GM19324 (cell line): Measurements from ENCODE around the gene DMC1.
"Not testable (repeated sequence)": the region's sequence is repeated elsewhere in the genome, so short reads cannot be mapped to it uniquely, and the experiment has no call there.

ENCODE experiments used
- ATAC-seq: cut with Tn5 transposase; IDR thresholded peaks from one replicate; pipeline ENCODE4 v1.9.1; 2021; ENCODE audit warnings: mild to moderate bottlenecking, moderate library complexity; ENCODE audit not compliant: unreplicated experiment, low FRiP score

Gene DMC1

DNA sequence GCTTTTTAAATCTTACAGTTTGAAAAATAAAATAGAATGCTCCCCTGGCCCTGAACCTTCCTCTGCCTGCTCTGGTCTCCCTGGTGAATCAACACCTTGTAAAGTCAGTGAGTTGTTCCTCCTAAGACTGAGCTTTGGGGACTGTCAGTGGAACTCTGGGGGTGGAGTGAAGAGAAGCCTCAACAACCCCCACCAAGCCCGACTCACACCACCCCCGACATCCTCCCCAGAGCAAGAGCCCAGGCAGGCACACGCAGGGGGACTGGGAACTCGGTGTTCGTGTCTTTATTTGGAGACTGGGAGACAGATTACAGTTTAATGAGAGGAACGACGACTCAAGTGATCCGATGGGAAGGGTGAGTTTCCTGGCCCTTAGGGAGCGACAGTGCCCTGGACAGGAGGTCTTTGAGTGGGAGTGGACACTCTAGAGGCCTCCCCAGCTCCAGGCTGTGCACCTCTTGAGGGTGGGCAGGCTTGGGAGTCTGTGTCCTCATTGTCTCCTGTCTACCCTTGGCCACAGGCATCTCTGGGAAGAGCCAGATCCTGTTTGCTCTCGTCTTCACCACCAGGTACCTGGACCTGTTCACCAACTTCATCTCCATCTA lies 95.9 kb downstream of the DMC1 start:
- no peak for ATAC-seq

DNA sequence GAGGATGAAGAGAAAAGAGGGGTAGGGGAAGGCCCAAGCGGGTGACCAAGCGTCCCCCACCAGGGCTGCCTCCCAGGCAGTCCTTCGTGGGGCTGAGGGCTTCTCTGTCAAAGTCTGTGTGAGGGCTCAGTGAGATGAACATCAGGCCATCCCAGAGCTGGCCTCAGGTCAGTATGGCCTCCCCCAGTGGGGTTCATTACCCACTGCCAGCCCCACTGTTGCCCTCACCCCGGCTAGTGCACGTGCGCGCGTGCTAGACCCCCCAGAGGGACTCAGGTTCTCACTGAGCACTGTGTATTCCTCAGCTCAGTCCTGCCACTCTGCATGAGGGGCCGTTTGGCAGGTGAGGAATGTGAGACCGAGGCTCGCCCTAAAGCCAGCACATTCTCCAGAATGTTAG lies 98.7 kb downstream of the DMC1 start:
- ATAC-seq: no peak

DNA sequence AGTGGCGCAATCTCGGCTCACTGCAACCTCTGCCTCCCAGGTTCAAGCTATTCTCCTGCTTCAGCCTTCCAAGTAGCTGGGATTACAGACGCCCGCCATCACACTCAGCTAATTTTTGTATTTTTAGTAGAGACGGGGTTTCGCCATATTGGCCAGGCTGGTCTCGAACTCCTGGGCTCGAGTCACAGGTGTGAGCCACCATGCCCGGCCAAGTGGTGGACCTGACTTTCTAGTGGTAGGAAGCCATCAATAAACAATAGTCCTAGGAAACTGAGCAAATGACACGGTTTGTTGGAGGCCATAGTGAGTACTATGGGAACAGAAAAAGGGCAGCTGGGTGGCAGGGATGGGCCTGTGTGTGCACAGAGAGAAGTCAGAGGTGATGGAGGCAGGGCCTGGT lies 99.8 kb downstream of the DMC1 start:
- ATAC-seq: not testable (repeated sequence)

DNA sequence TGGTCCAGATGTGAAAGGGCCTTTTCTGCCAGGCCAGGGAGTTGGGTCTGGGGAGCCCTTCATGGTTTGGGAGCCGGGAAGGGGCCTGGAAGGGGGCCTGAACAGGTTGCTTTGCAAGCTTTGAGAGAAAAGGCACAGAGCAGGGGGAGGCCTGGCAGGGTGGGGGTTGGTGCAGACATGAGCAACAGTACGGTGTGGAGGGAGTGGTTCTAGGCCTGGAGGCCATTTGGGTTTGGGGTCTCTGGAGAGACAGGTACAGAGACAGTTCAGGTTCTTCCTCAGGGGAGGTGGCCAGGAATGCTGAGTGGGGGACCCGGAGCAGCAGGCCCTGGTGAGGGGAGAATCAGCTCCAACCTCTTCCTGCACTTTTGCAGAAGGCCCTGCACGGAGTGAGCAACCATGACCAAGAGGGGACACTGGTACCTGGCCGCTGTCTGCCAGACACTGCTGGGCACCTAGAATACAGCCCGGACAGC lies 100.6 kb downstream of the DMC1 start:
- ATAC-seq: no peak
